ENCODE measurements around the gene IDH3G.

The IDH3G gene

DNA sequence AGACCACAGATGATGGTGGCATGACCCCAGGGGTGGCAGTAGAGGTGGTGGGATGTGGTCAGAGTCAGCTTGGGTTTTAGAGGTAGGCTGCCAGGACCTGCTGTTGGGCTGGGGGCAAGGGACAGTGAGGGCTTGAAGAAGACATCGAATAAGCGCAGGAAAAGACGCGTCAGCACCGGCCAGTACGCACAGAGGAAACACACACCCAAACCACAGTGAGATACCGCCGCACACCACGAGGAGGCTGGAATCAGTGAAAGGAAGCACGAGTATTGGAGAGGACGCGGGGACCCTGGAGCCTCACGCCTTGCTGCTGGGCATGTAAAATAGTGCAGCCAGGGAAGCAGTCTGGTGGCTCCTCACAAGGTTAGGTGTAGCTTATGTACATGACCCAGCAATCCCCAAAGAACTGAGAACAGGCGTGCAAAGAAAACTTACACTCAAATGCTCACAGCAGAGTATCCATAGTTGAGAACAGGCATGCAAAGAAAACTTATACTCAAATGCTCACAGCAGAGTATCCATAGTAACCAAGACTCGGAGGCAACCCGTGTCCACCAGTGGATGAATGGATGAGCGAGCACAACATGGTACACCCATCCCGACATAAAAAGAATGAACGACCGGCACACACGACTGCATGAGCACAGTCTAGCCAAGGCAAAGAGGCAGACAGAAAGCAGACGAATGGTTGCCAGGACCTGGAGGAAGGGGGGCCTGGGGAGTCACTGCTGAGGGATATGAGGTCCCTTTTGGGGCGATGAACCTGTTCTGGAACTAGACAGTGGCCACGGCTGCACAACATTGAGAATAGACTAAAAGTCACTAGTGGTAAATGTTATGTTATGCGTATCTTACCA lies 22.9 kb upstream of the IDH3G start:
- DNase-seq: no peak

DNA sequence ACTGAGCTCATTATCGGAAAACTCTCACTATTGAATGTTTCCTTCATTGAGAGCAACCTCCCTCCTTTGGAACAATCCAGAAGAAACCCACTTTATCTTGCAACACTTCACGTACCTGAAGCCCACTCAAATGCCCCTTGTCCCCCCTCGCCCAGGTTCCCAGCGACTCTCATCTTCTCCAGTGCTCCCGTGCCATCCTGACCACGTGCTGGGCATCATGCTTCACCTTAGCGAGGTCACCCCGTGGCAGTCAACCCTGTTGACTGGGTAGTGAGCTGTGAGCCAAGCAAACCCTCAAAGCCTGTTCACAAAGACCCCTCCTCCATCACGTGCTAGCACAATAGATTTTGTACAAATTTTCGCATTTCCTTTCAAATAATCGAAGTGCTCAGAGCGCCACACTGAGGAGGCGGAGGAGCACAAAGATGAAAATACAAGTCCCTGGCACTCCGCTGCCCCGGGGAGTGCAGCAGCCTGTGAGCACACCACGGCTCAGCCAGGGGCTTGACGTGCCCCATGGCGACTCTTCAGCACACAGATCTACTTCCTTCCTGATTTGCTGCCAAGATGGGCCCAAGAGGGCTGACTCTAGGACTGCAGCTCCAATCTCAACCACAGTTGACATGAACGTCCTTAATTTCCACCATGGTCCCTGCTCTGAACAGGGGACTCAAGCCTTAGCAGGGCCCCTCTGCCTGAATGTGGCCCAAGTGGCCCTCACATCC lies 20.6 kb upstream of the IDH3G start:
- no peak for DNase-seq

DNA sequence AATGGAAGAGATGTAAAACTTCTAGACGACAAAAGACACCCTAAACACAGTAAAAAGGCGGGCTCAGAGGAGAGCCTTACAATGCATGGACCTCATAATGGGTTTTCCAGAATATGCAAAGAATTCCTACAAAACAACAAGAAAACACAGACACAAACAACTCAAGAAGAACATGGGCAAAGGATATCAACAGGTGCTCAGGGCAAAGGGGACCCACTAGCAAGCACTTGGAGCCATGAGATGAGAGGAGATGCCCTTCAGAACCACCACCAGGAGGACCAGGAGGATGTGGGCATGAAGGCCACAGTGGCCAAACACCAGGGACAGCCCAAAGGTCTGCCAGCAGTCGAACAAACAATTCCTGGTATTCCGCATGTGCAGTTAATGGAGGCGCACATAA lies 19.0 kb upstream of the IDH3G start:
- DNase-seq: no peak

DNA sequence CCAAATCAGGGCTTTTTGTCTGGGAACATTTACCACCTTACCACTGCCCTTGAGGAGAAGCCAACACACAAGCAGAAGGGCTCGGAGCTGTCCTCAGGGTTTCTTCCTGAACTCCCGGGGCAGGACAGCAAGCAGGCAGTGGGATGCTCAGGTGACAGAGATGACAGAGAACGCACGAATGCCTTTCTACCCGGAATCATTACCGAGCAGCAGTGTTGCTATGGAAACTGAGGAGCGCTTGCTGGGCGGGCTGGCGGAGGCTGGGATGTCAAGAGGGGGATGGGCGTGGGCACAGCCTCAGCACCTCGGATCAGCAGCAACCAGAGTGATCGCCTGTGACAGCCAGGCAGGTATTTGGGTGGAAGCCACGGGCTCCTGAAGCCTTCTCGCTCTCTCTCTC lies 18.0 kb upstream of the IDH3G start:
- DNase-seq: no peak

GRCh38 chrX:153807976-153808375 lies 13.8 kb upstream of the IDH3G start:
- DNase-seq: no peak

DNA sequence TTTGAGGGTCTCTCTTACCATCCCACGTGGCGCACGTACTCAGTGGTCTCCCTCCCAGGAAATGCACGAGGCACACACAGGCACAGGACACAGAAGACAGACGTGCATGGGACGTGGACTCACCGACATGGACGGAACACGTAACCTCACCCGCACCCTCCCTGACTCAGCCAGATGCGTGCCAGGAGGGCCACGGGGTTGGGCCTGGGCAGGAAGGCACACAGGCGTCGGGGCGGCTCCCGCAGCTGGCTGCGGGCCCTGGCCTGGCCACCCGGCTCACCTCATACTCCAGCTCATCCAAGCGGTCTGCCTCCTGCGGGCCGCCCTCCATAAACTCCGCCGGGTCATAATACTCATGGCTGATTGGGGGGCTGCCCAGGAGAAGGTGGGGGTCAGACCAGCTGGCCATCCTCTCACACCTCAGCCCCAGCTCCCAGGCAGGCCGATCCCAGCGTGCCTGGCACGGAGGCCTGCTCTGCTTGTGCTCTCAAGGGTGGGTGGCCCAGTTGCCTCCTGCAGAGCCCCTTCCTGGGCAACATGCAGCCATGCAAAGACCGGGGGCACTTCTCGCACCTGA lies 12.9 kb upstream of the IDH3G start:
- DNase-seq: no peak

- DNase-seq: no peak
These were observed 11.3 kb upstream of the IDH3G start for GRCh38 chrX:153805436-153805835.

DNA sequence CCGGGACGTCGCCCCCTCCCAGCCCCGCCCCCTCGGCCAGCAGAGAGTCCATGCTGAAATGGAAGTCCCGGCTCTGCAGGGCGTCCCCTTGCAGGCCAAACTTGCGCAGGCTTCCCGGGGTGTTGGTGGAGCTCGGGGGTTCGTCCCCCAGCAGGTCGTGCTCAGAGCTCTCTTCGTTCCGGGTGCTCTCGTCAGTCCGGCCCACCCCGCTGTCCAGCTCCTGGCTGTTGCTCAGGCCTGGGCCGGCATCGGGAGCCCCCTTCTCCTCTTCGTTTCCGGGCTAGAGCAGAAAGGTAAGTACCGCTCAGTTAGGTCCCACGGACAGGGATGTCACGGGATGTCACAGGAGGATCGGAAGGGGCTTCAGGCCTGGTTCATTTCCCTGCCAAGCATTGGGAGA lies 10.4 kb upstream of the IDH3G start:
- no peak for DNase-seq

DNA sequence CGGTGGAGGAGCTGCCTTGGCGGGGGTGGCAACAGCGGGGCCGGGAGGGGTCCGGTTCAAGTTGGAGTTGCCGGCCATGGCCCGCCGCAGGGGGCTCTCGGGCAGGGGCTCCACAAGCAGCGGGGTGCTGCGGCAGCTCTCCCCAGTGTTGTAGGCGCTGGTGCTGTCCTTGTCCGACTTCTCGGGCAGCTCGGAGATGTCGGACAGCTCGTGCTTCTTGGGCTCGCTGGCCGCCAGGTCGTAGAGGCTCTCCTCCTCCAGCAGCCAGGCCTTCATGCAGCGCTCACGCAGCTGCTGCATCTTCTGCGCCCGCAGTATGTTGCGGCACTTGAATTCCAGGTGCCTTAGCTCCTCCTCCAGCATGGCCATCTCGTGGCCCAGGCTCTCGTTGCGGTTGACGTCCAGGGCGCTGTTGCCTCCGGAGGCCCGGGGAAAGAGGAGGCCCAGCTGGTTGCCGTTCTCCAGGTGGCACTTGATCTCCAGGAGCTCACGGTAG lies 10.0 kb upstream of the IDH3G start:
- no peak for DNase-seq

- no peak for DNase-seq
These were observed 9.3 kb upstream of the IDH3G start for GRCh38 chrX:153803211-153804099.

DNA sequence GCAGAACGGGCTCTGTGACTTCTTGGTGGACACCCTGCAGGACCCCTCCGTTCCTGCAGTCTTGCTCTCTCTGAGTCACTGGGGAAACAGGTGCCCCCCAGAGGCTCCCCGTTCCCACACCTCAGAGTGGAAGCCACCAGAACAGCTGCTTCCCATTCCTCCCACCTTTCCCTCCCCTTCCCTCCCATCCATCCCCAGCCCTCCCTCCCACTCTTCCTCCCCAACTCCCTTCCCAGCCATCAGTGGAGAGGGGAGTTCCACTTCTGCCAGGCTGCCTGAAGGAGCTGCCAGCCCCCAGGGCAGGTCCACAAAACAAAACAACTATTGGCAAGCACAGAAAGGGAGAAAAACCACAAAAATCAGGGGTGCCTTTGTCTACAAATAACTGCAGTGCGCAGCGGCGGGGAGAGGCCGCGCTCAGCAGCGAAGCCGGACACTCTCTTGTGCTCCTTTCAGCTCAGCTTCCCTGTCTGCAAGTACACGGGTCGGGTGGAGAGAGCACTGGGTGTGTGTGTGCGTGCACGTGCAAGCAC lies 8.4 kb upstream of the IDH3G start:
- no peak for DNase-seq

DNA sequence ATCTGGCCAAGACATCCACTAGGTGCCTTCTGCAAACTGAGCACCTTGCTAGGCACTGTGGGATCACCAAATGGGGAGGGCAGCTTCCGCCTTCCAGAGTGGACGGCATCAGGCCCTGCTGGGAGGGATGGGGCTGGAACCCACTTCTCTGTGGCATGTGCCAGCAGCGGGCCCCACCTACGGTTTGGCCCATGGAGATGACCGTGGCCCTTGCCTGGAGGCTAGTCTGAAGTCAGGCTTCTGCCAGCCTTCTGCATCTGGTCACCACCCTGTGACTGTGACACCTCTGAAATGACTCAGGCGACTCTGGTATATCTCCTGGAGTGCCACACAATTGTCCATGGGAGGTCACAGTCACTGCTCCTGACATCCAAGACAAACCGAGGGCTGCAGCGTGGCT lies 7.5 kb upstream of the IDH3G start:
- no peak for DNase-seq

GRCh38 chrX:153800746-153801145 lies 6.6 kb upstream of the IDH3G start:
- no peak for DNase-seq

DNA sequence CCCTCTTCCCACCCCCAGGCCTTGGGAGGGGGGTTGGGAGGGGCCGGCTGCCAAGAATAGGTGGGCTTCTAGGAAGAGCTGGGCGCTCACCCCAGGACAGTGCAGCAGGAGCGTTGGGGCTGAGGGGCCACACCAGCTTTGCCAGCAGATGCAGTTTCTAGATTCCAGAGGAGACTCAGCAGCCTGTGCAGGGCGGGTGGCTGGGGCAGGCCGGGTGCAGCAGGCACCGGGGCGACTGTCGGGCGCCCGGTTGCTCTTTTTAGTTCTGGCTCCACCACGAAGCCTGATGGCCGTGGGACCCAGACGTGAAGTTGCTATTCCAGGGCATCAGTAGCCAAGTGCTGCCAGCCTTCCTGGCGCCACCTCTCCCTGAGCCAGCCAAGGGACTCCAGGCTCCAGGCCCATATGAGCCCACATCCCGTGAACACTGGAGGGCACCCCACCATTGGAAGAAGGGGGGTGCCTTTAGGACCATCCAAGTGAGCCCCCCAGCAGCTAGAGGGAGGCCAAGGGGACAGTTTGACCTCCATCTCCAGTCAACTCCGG lies 6.1 kb upstream of the IDH3G start:
- DNase-seq: peak in 11 of 56 donors; percentile 1 to 43 (median 20)

GRCh38 chrX:153799326-153799725 lies 5.2 kb upstream of the IDH3G start:
- DNase-seq: no peak

GRCh38 chrX:153797415-153798015 lies 3.3 kb upstream of the IDH3G start:
- no peak for DNase-seq

DNA sequence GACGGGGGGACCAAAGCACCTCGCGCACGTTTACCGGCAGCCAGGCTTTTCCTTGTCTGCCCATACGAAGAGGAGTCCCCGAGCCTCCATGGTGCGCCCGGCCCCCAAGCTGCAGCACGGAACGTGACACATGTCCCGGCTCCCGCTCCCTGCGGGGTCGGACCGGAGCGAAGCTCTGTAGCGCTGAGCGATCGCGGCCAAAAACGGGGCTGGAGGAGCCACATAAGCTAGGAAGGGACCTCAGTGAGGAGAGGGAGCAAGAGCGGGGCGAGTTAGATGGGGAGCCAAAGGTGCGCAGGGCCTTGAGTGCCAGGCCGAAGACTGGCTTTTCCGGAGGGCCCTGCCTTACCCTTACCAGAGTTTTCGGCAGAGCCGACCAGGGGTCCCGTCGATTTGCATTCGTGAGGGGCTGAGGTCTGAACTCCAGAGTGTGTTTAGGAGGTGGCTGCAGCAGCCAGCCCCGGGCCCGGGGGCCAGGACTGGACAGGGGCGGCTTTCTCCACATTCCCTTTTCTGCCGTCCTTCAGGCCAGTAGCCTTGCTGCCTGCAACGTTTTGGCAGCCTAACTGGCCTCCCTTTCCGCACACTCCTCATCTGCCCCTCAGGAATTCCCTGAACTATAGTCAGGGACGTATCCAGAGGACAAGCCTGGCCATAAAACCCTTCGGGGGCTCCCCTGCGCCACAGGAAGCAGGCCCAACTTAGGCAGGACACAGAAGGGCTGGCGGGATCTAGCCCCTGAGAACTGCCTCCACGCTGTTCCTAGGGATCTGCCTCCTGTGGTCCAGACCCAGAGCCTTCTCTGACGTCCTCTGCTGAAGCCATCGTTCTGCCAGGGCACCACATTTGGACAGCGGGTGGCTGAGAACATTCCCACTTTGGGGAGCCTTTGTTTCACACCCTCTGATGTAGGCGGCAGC lies 982 bp upstream of the IDH3G start:
- no peak for DNase-seq

- DNase-seq: no peak
These were observed 884 bp downstream of the IDH3G start for GRCh38 chrX:153793291-153793690.

GRCh38 chrX:153792368-153792767 lies 1.8 kb downstream of the IDH3G start:
- no peak for DNase-seq

All from amygdala (tissue), 56 donors.